Astrocyte (in vitro differentiated cells and primary cell): ENCODE data around the gene TBX18.

Experiments
- CTCF ChIP-seq: IDR thresholded peaks from 2 replicates; pipeline ENCODE4 v1.5.1; 2011; ENCODE audit warnings: low read depth, mild to moderate bottlenecking, inconsistent platforms, low read length, moderate library complexity; ENCODE audit not compliant: insufficient read depth
- EZH2 ChIP-seq: IDR thresholded peaks from 2 replicates; pipeline ENCODE4 v1.6.1; 2012; ENCODE audit warnings: mild to moderate bottlenecking, low read length, inconsistent platforms; ENCODE audit not compliant: insufficient read depth

GRCh38 chr6:84791927-84792326, 27.5 kb upstream of the TBX18 start:
- TF ChIP-seq CTCF (no peak), EZH2 (no peak)
